ENCODE measurements around the gene GNG12.

GNG12 gene

DNA sequence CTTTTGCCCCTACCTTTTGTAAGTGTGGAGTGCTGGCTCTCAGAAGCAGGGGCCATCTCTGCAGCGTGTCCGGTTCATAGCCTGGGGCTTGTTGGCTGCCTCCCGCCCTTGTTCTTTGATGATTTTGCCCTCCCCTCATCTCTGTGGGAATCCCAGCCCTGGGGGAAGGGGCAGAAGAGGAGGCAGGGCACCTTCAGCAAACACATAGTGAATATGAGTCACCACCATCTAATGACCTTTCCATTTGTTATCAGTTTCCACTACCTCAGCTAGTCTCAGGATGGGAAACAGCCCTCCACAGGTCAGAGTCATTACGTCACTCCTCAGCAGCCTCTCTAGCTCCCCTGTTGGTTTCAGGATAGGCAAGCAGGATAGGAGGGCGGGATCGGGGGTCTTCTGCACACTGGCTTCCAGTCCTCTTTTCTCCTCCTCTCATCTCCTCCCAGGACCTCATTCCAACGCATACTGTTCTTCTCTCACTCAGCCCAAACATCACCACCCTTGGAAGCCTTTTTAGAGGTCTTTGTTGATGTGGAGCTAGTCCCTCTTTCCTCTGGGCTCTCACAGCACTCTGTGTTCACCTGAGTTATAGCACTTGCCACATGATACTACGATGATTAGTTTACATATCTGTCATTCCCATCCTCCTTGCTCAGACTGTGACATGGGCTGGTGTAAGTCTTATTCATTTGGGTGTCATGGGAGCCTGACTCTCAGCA, 132.4 kb downstream of the GNG12 start:
- Mint-ChIP-seq H3K27me3 (no peaks in the 10 kb centered on the region), H3K27ac (peak overlapping the region; percentile 35), H3K9me3 (no peaks in the 10 kb centered on the region), H3K36me3 (ENCODE audit: low read depth) (no peaks in the 10 kb centered on the region), H3K4me1 (ENCODE audit: low read depth) (peaks cover 14% of the 10 kb centered on the region), H3K4me3 (no peak overlapping the region)
- DNase-seq: peak; percentile 36

DNA sequence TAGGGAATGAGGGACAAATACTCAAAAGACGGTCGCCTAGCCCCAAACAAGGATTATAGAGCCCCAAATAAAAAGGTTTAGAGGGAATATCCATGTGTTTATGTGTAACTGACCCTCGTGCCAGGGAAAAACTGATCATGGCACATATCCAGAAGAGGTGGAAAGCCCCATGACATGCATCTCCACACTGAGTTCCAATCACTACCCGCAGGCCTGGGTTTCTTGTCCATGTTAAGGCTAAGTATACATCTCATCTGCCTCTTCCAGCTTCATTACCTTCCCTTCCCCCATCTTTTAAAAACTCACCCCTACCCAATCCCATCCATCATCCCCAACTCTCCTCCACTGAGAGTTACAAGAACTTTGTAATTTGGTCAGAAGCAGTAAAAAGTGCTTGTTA, 133.0 kb downstream of the GNG12 start:
- no peak overlapping the region for H3K4me3 Mint-ChIP-seq
- peaks cover 15% of the 10 kb centered on the region for H3K4me1 Mint-ChIP-seq (ENCODE audit: low read depth)
- H3K27ac Mint-ChIP-seq: peak overlapping the region; percentile 35
- DNase-seq: no peak
- no peaks in the 10 kb centered on the region for H3K36me3 Mint-ChIP-seq (ENCODE audit: low read depth)
- no peaks in the 10 kb centered on the region for H3K27me3 Mint-ChIP-seq
- no peaks in the 10 kb centered on the region for H3K9me3 Mint-ChIP-seq

DNA sequence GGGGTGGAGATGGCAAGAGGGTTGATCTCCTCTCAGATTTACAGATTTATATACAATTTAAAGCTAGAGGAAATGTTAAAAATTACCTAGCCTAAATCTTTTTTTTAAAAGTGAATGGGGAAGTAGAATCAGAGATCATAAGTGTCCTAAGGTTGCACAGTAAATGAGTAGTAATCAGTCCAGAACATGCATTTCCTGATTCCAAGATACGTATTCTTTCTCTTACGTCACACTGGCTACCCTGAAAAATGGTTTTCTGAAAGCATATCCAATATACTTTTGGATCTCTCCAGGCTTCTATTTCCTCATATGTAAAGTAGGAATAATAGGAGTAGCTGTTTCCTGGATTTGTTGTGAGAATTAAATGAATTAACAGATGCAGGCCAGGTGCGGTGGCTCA, 136.6 kb downstream of the GNG12 start:
- Mint-ChIP-seq H3K4me1 (ENCODE audit: low read depth) (peaks cover 15% of the 10 kb centered on the region), H3K27ac (no peak overlapping the region), H3K36me3 (ENCODE audit: low read depth) (no peaks in the 10 kb centered on the region), H3K27me3 (no peaks in the 10 kb centered on the region), H3K4me3 (no peak overlapping the region), H3K9me3 (no peaks in the 10 kb centered on the region)
- no peak for DNase-seq

DNA sequence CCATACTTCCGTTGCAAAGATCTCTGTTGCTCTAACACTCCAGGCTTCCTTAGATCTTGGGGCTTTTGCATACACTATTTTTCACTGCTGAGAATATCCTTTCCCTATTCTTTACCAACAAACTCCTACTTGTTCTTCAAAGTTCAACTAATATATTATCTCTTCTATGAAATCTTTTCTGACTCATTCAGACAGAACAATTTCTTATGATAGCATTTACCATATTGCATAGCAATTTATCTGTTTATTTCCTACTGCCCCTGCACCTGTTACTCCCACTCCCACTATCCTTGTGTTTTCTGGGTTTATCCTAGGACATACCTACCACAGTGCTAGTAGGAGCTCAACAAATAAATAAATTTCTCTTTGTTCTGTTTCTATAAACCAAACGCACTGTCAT, 137.3 kb downstream of the GNG12 start:
- Mint-ChIP-seq H3K36me3 (ENCODE audit: low read depth) (no peaks in the 10 kb centered on the region), H3K4me3 (no peak overlapping the region)

DNA sequence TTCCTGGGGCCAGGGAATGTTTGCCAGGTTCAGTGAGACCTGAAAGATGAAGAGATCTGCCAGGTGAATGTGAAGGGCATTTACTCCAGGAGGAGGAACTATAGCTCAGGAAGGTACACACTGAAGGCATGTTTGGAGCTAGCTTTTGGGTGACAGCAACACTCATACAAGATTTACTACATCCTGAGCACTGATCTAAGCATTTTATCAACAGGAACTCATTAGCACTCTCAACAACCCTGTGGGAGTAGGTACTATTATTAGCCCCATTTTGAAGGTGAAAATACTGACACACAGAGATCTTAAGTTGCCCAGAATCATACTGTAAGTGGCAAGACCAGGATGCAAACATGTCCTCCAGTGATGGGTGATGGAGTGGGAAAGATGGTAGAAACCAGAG, 141.6 kb downstream of the GNG12 start:
- no peak for DNase-seq
- Mint-ChIP-seq H3K9me3 (no peaks in the 10 kb centered on the region), H3K27me3 (no peaks in the 10 kb centered on the region), H3K4me3 (no peak overlapping the region), H3K27ac (no peak overlapping the region), H3K36me3 (ENCODE audit: low read depth) (peaks cover 29% of the 10 kb centered on the region), H3K4me1 (ENCODE audit: low read depth) (peaks cover 19% of the 10 kb centered on the region)

More for the DNA sequence above, 137.3 kb downstream of the GNG12 start:
- H3K27ac Mint-ChIP-seq: no peak overlapping the region
- DNase-seq: no peak
- no peaks in the 10 kb centered on the region for H3K27me3 Mint-ChIP-seq
- H3K9me3 Mint-ChIP-seq: no peaks in the 10 kb centered on the region
- H3K4me1 Mint-ChIP-seq (ENCODE audit: low read depth): peaks cover 12% of the 10 kb centered on the region

DNA sequence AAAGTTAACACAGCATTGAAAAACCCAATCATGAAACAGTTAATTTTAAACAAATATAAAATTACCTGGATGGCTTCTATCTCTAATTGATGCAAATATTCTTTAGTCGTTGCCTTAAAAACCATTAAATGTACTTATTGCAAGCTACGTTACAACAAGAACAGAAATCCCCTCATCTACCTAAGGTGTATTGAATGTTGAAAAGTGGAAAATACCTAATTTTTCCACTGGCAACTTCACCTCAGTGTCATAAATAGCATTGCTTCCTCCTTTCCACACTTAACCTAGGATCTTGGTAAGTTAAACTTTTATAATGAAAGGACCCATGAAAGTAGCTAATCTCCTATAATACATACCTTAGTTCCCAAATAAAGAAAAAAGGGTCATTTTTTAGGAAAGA, 142.9 kb downstream of the GNG12 start:
- H3K9me3 Mint-ChIP-seq: no peaks in the 10 kb centered on the region
- H3K27me3 Mint-ChIP-seq: no peaks in the 10 kb centered on the region
- no peak overlapping the region for H3K27ac Mint-ChIP-seq
- H3K4me3 Mint-ChIP-seq: no peak overlapping the region
- H3K36me3 Mint-ChIP-seq (ENCODE audit: low read depth): peaks cover 38% of the 10 kb centered on the region
- DNase-seq: no peak
- H3K4me1 Mint-ChIP-seq (ENCODE audit: low read depth): peaks cover 20% of the 10 kb centered on the region

DNA sequence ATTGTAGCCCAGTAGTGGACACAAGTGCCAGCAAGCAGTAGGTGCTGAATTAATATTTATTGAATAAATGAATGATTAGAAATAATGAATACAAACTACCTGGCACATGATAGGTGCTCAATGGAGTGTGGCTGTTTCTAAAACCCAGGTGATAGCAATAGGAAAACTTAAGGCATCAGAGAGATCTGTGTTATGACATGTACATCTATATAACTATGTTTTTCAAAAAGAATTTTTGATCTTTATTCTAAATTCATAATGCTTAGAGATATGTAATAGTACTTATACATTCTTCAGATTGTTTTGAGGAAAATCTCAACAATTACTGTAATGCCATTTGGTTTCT, 143.3 kb downstream of the GNG12 start:
- peaks cover 40% of the 10 kb centered on the region for H3K36me3 Mint-ChIP-seq (ENCODE audit: low read depth)
- H3K27ac Mint-ChIP-seq: no peak overlapping the region
- DNase-seq: no peak
- H3K4me1 Mint-ChIP-seq (ENCODE audit: low read depth): peaks cover 20% of the 10 kb centered on the region
- H3K27me3 Mint-ChIP-seq: no peaks in the 10 kb centered on the region
- H3K4me3 Mint-ChIP-seq: no peak overlapping the region
- no peaks in the 10 kb centered on the region for H3K9me3 Mint-ChIP-seq

DNA sequence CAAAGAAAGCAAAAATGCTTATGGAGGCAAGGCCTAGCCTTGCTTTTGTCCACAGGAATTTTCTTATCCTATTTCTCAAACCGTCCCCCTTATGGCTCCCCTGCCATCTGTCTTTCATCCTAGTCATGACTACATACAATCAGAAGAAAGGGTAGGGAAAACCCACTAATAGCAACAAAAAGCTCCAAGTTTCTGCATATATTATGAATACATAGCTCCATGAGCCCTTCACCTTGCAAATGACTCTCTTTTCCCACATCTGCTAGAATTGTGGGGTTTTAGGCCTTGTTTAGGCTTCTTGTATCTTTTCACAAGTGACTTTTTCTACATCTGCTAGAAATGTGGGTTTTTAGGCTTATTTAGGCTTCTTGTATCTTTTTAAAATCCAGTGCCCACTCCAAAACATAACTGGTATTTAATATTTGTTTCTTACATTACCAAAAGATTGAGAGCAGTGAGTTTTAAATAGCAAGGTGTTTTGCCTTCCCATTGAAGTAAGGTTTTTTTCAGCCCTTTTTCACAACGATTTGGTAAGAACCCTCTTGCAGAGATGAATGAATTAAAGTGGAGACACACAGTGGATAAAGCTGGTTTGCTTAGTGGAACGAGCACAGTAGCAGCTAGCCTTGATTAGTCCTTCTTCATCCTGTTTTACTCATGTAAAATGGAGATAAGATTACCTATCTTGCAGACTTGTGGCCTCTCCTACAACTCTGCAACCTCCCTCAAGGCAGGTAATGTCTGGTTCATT, 143.8 kb downstream of the GNG12 start:
- peak overlapping the region; percentile 27 for H3K27ac Mint-ChIP-seq
- no peaks in the 10 kb centered on the region for H3K27me3 Mint-ChIP-seq
- no peaks in the 10 kb centered on the region for H3K9me3 Mint-ChIP-seq
- DNase-seq: no peak
- peaks cover 24% of the 10 kb centered on the region for H3K4me1 Mint-ChIP-seq (ENCODE audit: low read depth)
- H3K36me3 Mint-ChIP-seq (ENCODE audit: low read depth): peaks cover 41% of the 10 kb centered on the region
- H3K4me3 Mint-ChIP-seq: no peak overlapping the region

DNA sequence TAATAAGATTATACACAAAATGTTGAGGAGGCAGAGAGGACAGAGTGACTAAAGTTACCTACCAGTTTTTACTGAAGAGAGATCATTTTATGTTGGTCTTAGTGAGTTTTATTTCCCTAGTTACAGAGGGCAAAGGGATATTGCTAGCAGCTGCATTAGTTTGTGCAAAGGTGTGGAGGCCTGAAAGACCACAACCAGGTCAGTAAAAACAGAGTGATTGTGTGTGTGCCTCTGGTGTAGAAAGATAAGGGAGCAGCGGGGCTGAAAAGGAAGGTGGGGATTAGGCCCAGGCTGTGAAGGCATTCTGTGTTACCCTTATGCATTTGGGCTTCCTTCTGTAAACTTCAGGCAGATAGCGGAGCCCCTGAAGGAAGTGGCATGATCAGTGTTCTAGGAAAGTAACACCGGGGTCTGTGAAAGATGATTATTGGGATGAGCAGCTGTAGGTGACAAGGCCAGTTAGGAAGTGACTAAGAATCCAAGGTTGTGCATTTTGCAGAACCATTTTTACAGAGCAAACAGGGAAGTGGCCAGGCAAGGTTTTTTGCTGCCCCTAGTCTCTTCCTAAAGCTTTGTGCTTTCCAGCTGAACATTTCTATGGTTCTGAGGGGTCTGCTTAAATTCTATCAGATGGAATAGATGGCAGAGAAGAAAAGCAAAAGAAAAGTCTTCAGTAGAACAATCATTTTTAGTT, 144.6 kb downstream of the GNG12 start:
- H3K4me3 Mint-ChIP-seq: no peak overlapping the region

DNA sequence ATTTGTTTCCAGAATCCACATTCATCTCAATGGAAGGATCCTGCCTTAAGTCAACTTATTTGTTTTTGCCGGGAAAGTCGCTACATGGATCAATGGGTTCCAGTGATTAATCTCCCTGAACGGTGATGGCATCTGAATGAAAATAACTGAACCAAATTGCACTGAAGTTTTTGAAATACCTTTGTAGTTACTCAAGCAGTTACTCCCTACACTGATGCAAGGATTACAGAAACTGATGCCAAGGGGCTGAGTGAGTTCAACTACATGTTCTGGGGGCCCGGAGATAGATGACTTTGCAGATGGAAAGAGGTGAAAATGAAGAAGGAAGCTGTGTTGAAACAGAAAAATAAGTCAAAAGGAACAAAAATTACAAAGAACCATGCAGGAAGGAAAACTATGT, 145.6 kb downstream of the GNG12 start:
- no peak overlapping the region for H3K27ac Mint-ChIP-seq
- no peaks in the 10 kb centered on the region for H3K27me3 Mint-ChIP-seq
- H3K9me3 Mint-ChIP-seq: no peaks in the 10 kb centered on the region
- peaks cover 41% of the 10 kb centered on the region for H3K4me1 Mint-ChIP-seq (ENCODE audit: low read depth)
- H3K4me3 Mint-ChIP-seq: peak overlapping the region; percentile 5
- H3K36me3 Mint-ChIP-seq (ENCODE audit: low read depth): peaks cover 41% of the 10 kb centered on the region
- DNase-seq: no peak

More for the DNA sequence above, 144.6 kb downstream of the GNG12 start:
- peaks cover 41% of the 10 kb centered on the region for H3K36me3 Mint-ChIP-seq (ENCODE audit: low read depth)
- H3K27ac Mint-ChIP-seq: peak overlapping the region; percentile 27
- no peak for DNase-seq
- peaks cover 31% of the 10 kb centered on the region for H3K4me1 Mint-ChIP-seq (ENCODE audit: low read depth)
- no peaks in the 10 kb centered on the region for H3K9me3 Mint-ChIP-seq
- H3K27me3 Mint-ChIP-seq: no peaks in the 10 kb centered on the region

DNA sequence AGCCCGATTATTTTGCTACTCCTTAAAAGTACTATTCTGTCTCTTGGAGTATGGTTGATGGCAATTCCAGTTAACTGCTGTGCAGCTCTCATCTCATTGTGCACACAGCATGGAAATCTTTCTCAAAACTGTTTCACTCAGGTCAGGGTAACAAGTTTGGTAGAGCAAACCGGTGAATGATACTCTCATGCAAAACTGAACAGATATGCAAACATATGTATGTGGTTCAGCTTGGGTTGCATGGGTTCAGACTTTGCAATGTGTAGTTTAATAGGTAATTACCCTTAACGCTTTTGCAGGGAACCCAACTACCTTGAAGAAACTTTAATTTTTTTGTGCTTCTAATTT, 146.1 kb downstream of the GNG12 start:
- Mint-ChIP-seq H3K27ac (peak overlapping the region; percentile 98), H3K4me3 (peak overlapping the region; percentile 89), H3K36me3 (ENCODE audit: low read depth) (peaks cover 41% of the 10 kb centered on the region), H3K27me3 (no peaks in the 10 kb centered on the region), H3K9me3 (no peaks in the 10 kb centered on the region), H3K4me1 (ENCODE audit: low read depth) (peaks cover 44% of the 10 kb centered on the region)
- no peak for DNase-seq

DNA sequence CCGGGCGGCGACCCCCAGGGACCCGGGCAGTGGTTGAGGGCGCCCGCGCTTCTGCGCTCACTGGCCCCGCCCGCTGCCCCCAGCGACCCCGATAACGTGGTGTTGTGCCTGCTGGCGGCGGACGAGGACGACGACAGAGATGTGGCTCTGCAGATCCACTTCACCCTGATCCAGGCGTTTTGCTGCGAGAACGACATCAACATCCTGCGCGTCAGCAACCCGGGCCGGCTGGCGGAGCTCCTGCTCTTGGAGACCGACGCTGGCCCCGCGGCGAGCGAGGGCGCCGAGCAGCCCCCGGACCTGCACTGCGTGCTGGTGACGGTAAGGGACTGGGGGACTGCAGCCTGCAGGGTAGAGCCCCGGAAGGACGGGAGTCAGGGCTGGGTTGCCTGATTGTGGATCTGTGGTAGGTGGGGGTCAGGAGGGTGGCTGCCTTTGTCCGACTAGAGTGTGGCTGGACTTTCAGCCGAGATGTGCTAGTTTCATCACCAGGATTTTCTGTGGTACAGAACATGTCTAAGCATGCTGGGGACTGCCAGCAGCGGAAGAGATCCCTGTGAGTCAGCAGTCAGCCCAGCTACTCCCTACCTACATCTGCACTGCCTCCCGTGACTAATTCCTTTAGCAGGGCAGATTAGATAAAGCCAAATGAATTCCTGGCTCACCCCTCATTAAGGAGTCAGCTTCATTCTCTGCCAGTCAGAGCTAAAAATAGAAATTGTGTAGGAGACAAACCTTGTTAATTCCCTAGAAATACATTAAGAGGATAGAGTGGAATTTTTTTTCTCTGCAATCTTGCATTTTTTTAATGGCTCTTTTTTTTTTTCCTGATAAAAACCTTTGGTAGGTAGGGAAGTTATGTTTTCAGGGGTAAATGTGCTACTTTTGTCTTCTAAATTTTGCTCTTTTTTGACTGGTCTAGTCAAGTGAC, 146.7 kb downstream of the GNG12 start:
- H3K27ac Mint-ChIP-seq: peak overlapping the region; percentile 98
- H3K4me3 Mint-ChIP-seq: peak overlapping the region; percentile 89
- H3K9me3 Mint-ChIP-seq: no peaks in the 10 kb centered on the region
- H3K36me3 Mint-ChIP-seq (ENCODE audit: low read depth): peaks cover 41% of the 10 kb centered on the region
- no peaks in the 10 kb centered on the region for H3K27me3 Mint-ChIP-seq
- H3K4me1 Mint-ChIP-seq (ENCODE audit: low read depth): peaks cover 46% of the 10 kb centered on the region
- DNase-seq: peak; percentile 73

DNA sequence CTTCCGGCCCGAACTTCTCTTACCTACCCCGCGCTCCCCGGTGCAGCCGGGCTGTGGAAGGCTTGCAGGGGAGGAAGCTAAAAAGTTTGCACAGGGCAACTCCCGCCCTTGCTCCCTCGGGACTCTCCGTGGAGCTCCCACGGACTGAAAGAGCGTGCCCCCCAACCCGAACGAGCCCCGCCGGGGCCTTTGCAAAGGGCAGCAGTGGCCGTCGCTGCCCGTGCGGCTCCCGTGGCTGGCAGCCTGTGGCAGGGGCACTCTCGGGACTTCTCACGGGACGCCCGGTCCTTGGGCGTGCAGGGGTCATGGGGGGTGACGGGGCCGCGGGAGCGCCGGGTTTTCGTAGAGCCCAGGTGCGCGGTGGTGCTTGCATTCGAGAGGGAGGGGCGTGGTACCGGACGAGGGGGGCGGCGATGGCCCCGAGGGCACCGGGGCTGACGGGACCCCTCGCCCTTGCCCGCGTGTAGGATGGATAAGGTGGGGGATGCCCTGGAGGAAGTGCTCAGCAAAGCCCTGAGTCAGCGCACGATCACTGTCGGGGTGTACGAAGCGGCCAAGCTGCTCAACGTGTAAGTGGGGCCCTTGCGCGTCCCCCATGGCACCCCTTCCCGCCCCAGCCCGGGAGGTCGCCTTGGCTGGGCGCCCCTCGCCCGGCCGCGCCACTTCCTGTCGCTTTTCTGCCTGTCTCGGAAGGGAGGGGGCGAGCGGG, 147.6 kb downstream of the GNG12 start:
- H3K27me3 Mint-ChIP-seq: no peaks in the 10 kb centered on the region
- peak overlapping the region; percentile 98 for H3K27ac Mint-ChIP-seq
- H3K4me3 Mint-ChIP-seq: peak overlapping the region; percentile 89
- peak; percentile 79 for DNase-seq
- H3K36me3 Mint-ChIP-seq (ENCODE audit: low read depth): peaks cover 41% of the 10 kb centered on the region
- no peaks in the 10 kb centered on the region for H3K9me3 Mint-ChIP-seq
- peaks cover 46% of the 10 kb centered on the region for H3K4me1 Mint-ChIP-seq (ENCODE audit: low read depth)
